IMR-90 (cell line): ENCODE results near the gene CFAP298. TPM values are rescaled to one million over a fixed set of nuclear protein-coding genes. Genes with fewer than 3 reads are reported as not detected.

Experiments used
- ATAC-seq: fragments of 200-7000 bp; cut with Tn5 transposase; 2 replicates; pipeline ENCODE4 v1.9.1; 2020; ENCODE audit warnings: low read depth, mild to moderate bottlenecking, moderate library complexity
- BruUV-seq: library from RNA; stranded (reverse); fragments of 400-500 nt; replicated peaks from 2 replicates; lab custom pipeline; 2021; lab: Mats Ljungman, UMichigan
- CTCF ChIA-PET: fragments of 300-600 bp; formaldehyde crosslinking; extraction: SDS; loops from one replicate; lab custom pipeline; 2021; ENCODE audit warnings: antibody characterized with exemption; lab: Yijun Ruan, JAX
- POLR2A ChIA-PET: fragments of 300-600 bp; sonication (Branson Sonifier 250); formaldehyde crosslinking; loops from one replicate; lab custom pipeline; 2022; ENCODE audit warnings: antibody characterized with exemption; ENCODE audit not compliant: unreplicated experiment; lab: Charles Lee
- DNase-seq: peaks from one replicate; pipeline ENCODE4 v3.0.0; 2013
- H2AFZ ChIP-seq: replicated peaks from 2 replicates; pipeline ENCODE3; 2013; ENCODE audit warnings: low read length, mild to moderate bottlenecking; ENCODE audit not compliant: poor library complexity
- H2AK5ac ChIP-seq: 2 replicates; pipeline ENCODE4 v1.6.1; 2013; ENCODE audit warnings: low read depth, low read length, inconsistent platforms
- H2AK9ac ChIP-seq: replicated peaks from 2 replicates; pipeline ENCODE3; 2013; ENCODE audit warnings: mild to moderate bottlenecking, low read depth, low read length, moderate library complexity; ENCODE audit not compliant: poor library complexity
- H2BK120ac ChIP-seq: 2 replicates; pipeline ENCODE4 v1.6.1; 2013; ENCODE audit warnings: low read depth, low read length, inconsistent platforms
- H2BK15ac ChIP-seq: 3 replicates; pipeline ENCODE4 v1.6.1; 2013; ENCODE audit warnings: low read depth, low read length, inconsistent platforms
- H2BK20ac ChIP-seq: 2 replicates; pipeline ENCODE4 v1.6.1; 2013; ENCODE audit warnings: low read depth, mild to moderate bottlenecking, inconsistent platforms, low read length, moderate library complexity
- H2BK5ac ChIP-seq: 2 replicates; pipeline ENCODE4 v1.6.1; 2013; ENCODE audit warnings: mild to moderate bottlenecking, low read depth, low read length, inconsistent platforms; ENCODE audit not compliant: poor library complexity, severe bottlenecking
- H3K14ac ChIP-seq: replicated peaks from 2 replicates; pipeline ENCODE4 v1.6.1; 2013; ENCODE audit warnings: low read depth, low read length, inconsistent platforms
- H3K18ac ChIP-seq: 2 replicates; pipeline ENCODE4 v1.6.1; 2013; ENCODE audit warnings: low read depth, low read length, control low read depth
- H3K23ac ChIP-seq: 2 replicates; pipeline ENCODE4 v1.6.1; 2013; ENCODE audit warnings: low read depth, low read length, inconsistent platforms
- H3K27ac ChIP-seq: 2 replicates; pipeline ENCODE4 v1.5.1; 2013; ENCODE audit warnings: mild to moderate bottlenecking, control low read depth, low read length; ENCODE audit not compliant: insufficient read depth
- H3K27me3 ChIP-seq: 2 replicates; pipeline ENCODE4 v1.6.1; 2013; ENCODE audit warnings: low read length; ENCODE audit not compliant: control insufficient read depth, insufficient read depth
- H3K36me3 ChIP-seq: 2 replicates; pipeline ENCODE4 v1.6.1; 2013; ENCODE audit warnings: low read length, mixed read lengths; ENCODE audit not compliant: control insufficient read depth, insufficient read depth
- H3K4ac ChIP-seq: 2 replicates; pipeline ENCODE4 v1.6.1; 2013; ENCODE audit warnings: low read depth, low read length, inconsistent platforms
- H3K4me1 ChIP-seq: 2 replicates; pipeline ENCODE4 v1.6.1; 2013; ENCODE audit warnings: low read length, mixed read lengths; ENCODE audit not compliant: control insufficient read depth, insufficient read depth
- H3K4me2 ChIP-seq: 2 replicates; pipeline ENCODE4 v1.6.1; 2013; ENCODE audit warnings: low read depth, mild to moderate bottlenecking, control low read depth, low read length, moderate library complexity
- H3K4me3 ChIP-seq: 2 replicates; pipeline ENCODE4 v1.5.1; 2013; ENCODE audit warnings: low read depth, mild to moderate bottlenecking, control low read depth, low read length, moderate library complexity; ENCODE audit not compliant: insufficient read depth
- H3K56ac ChIP-seq: 2 replicates; pipeline ENCODE4 v1.6.1; 2013; ENCODE audit warnings: low read length, inconsistent platforms; ENCODE audit not compliant: insufficient read depth; ENCODE audit errors: extremely low read depth
- H3K79me1 ChIP-seq, 2 experiments: 2 replicates each; pipeline ENCODE4 v1.6.1; 2013; ENCODE audit warnings: low read length in 2 of 2, inconsistent platforms in 1 of 2, low read depth in 1 of 2
- H3K9ac ChIP-seq: 2 replicates; pipeline ENCODE4 v1.6.1; 2013; ENCODE audit warnings: low read depth, low read length, control low read depth
- H3K9me1 ChIP-seq: 2 replicates; pipeline ENCODE4 v1.6.1; 2013; ENCODE audit warnings: low read length, inconsistent platforms; ENCODE audit not compliant: insufficient read depth
- H3K9me3 ChIP-seq: 2 replicates; pipeline ENCODE4 v1.6.1; 2013; ENCODE audit warnings: low read length; ENCODE audit not compliant: control insufficient read depth, insufficient read depth
- H4K20me1 ChIP-seq: 2 replicates; pipeline ENCODE4 v1.6.1; 2013; ENCODE audit warnings: low read length, inconsistent platforms; ENCODE audit not compliant: insufficient read depth
- H4K5ac ChIP-seq: 2 replicates; pipeline ENCODE4 v1.6.1; 2013; ENCODE audit warnings: mild to moderate bottlenecking, low read depth, low read length, control low read depth
- H4K8ac ChIP-seq, 2 experiments: 2 replicates each; pipeline ENCODE4 v1.6.1; 2013; ENCODE audit warnings: low read depth in 2 of 2, low read length in 2 of 2, control low read depth in 1 of 2, inconsistent platforms in 1 of 2
- H4K91ac ChIP-seq: 2 replicates; pipeline ENCODE4 v1.6.1; 2013; ENCODE audit warnings: low read depth, low read length, inconsistent platforms; ENCODE audit not compliant: insufficient read depth
- BHLHE40 ChIP-seq: fragments of 150-350 bp; IDR thresholded peaks from 2 replicates; pipeline ENCODE4 v1.6.1; 2016; ENCODE audit warnings: mild to moderate bottlenecking, low read depth, low read length
- CEBPB ChIP-seq: IDR thresholded peaks from 2 replicates; pipeline ENCODE4 v1.6.1; 2012; ENCODE audit warnings: low read depth, low read length, improper control_type of control experiment
- CHD1 ChIP-seq: IDR thresholded peaks from 2 replicates; pipeline ENCODE4 v1.6.1; 2012; ENCODE audit warnings: low read depth, low read length, improper control_type of control experiment
- CTCF ChIP-seq: conservative IDR thresholded peaks from 2 replicates; pipeline ENCODE4 v1.5.1; 2012; ENCODE audit warnings: mild to moderate bottlenecking, low read depth, low read length, improper control_type of control experiment
- ELK1 ChIP-seq: fragments of 150-350 bp; IDR thresholded peaks from 2 replicates; pipeline ENCODE4 v1.6.1; 2016; ENCODE audit warnings: low read depth, mild to moderate bottlenecking, low read length, moderate library complexity, borderline replicate concordance
- FOS ChIP-seq: fragments of 150-350 bp; IDR thresholded peaks from 2 replicates; pipeline ENCODE4 v1.6.1; 2016; ENCODE audit warnings: low read depth, low read length
- MAFK ChIP-seq: IDR thresholded peaks from 2 replicates; pipeline ENCODE4 v1.6.1; 2012; ENCODE audit warnings: low read depth, low read length, improper control_type of control experiment
- MAZ ChIP-seq: IDR thresholded peaks from 2 replicates; pipeline ENCODE4 v1.6.1; 2012; ENCODE audit warnings: low read depth, mild to moderate bottlenecking, low read length, improper control_type of control experiment, moderate library complexity, borderline replicate concordance
- MXI1 ChIP-seq: IDR thresholded peaks from 2 replicates; pipeline ENCODE4 v1.6.1; 2012; ENCODE audit warnings: low read depth, mild to moderate bottlenecking, low read length, moderate library complexity, borderline replicate concordance
- NFE2L2 ChIP-seq: fragments of 150-350 bp; IDR thresholded peaks from 2 replicates; pipeline ENCODE4 v1.6.1; 2016; ENCODE audit warnings: low read depth, mild to moderate bottlenecking, low read length
- POLR2A ChIP-seq: IDR thresholded peaks from 2 replicates; pipeline ENCODE4 v1.6.1; 2012; ENCODE audit warnings: mild to moderate bottlenecking, low read depth, low read length
- RAD21 ChIP-seq: IDR thresholded peaks from 2 replicates; pipeline ENCODE4 v1.6.1; 2012; ENCODE audit warnings: low read length, improper control_type of control experiment
- RCOR1 ChIP-seq: IDR thresholded peaks from 2 replicates; pipeline ENCODE4 v1.6.1; 2012; ENCODE audit warnings: mild to moderate bottlenecking, low read length, improper control_type of control experiment; ENCODE audit not compliant: insufficient replicate concordance
- RFX5 ChIP-seq: IDR thresholded peaks from 2 replicates; pipeline ENCODE4 v1.8.0; 2012; ENCODE audit warnings: low read depth, mild to moderate bottlenecking, low read length, moderate library complexity
- SMC3 ChIP-seq: fragments of 150-350 bp; IDR thresholded peaks from 2 replicates; pipeline ENCODE4 v1.6.1; 2016; ENCODE audit warnings: low read depth, mild to moderate bottlenecking, antibody characterized with exemption, low read length, moderate library complexity
- USF2 ChIP-seq: fragments of 150-350 bp; IDR thresholded peaks from 2 replicates; pipeline ENCODE4 v1.6.1; 2017; ENCODE audit warnings: mild to moderate bottlenecking, antibody characterized with exemption, low read length, low read depth
- WGBS, 2 experiments: methylation state at CpG; one replicate each; pipeline versions ENCODE4 v1.1.5 to v1.1.7; 2013; ENCODE audit warnings: missing lambda C conversion rate in 2 of 2; ENCODE audit not compliant: insufficient read length in 1 of 2; ENCODE audit errors: extremely low coverage in 2 of 2; 5-methylcytosine and 5-hydroxymethylcytosine counted together
- dilution Hi-C: fragments of 300-500 bp; cut with HindIII; formaldehyde crosslinking; loops from one replicate; pipeline ENCODE4 v1.14.3; 2018; ENCODE audit warnings: low sequenced_read_pairs; ENCODE audit not compliant: unreplicated experiment
- in situ Hi-C: fragments of 300-500 bp; cut with MboI; formaldehyde crosslinking; loops from 3 replicates; pipeline ENCODE4 v1.14.3; 2019; ENCODE audit warnings: low sequenced_read_pairs, inconsistent platforms, mixed read lengths
- intact Hi-C: fragments of 100-400 bp; cut with micrococcal nuclease; formaldehyde crosslinking; loops from 2 replicates; pipeline ENCODE4 v1.10.0; 2022
- polyA plus RNA-seq, 3 experiments: library from polyadenylated mRNA; depleted of rRNA; stranded (reverse); fragments of >200 nt; gene quantifications; 2 replicates each; pipeline ENCODE4 v1.2.3, GENCODE V29; 2012; ENCODE audit warnings: low replicate concordance in 1 of 3
- total RNA-seq: library from RNA; depleted of rRNA; stranded (reverse); fragments of >200 nt; gene quantifications from 2 replicates; pipeline ENCODE4 v1.2.3, GENCODE V29; 2012

Gene CFAP298
- total and polyA plus RNA-seq, 2 of the 4 experiments (the other 2 are of a cell fraction) = 8.1 to 25.7 TPM

GRCh38 chr21:32608851-32609250 lies 3.3 kb downstream of the CFAP298 start:
- dilution Hi-C loops = no loop called here

More at GRCh38 chr21:32608851-32609250, 3.3 kb downstream of the CFAP298 start:
- Histone ChIP-seq H3K9me1 (no peaks in the 10 kb centered on the region), H3K56ac (no peak overlapping the region), H3K79me1 (peaks cover 16 to 18% of the 10 kb centered on the region in 2 experiments), H3K36me3 (peaks cover 23% of the 10 kb centered on the region), H4K20me1 (peaks cover 4% of the 10 kb centered on the region; the same call in 1 of the 2 replicates), H3K27me3 (no peaks in the 10 kb centered on the region), H3K23ac (no peak overlapping the region), H4K91ac (no peak overlapping the region), H2BK5ac (no peak overlapping the region), H3K4me1 (peaks cover 2% of the 10 kb centered on the region; the same call in 1 of the 2 replicates), H2BK120ac (no peak overlapping the region), H3K4me2 (no peak overlapping the region), H3K9me3 (no peaks in the 10 kb centered on the region), H3K4me3 (no peak overlapping the region), H2AK5ac (no peak overlapping the region), H2BK20ac (no peak overlapping the region), H2AFZ (no peak overlapping the region), H2BK15ac (no peak overlapping the region), H3K4ac (no peak overlapping the region), H4K8ac (no peak overlapping the region), H2AK9ac (no peak overlapping the region), H3K27ac (no peak overlapping the region), H4K5ac (no peak overlapping the region), H3K18ac (no peak overlapping the region), H3K14ac (no peak overlapping the region), H3K9ac (no peak overlapping the region)
- TF ChIP-seq RAD21 (no peak), MXI1 (no peak), RCOR1 (no peak), MAFK (no peak), CHD1 (no peak), CTCF (no peak), FOS (no peak), SMC3 (no peak), USF2 (no peak), POLR2A (no peak), ELK1 (no peak), BHLHE40 (no peak), NFE2L2 (no peak), RFX5 (no peak), CEBPB (no peak), MAZ (no peak)
- in situ Hi-C loops = no loop called here
- WGBS, 2 experiments = 100% methylated on average over 1 of the region's 5 CpGs; no CpG with 5 or more reads in 1 of the 2 experiments
- ChIA-PET CTCF (interaction anchor here (0.7 to 4.3 kb wide), 2 partner anchors 8 to 19 kb away, joined by 3 to 26 read pairs; no protein-coding TSS in a partner anchor), POLR2A (no interaction called here)
- intact Hi-C loops = no loop called here
- no TSS peak for BruUV-seq
- DNase-seq = no peak
- no peak for ATAC-seq
